GM19240 (cell line): ENCODE measurements around the gene BICC1.

Experiments
- DNase-seq: peaks from one replicate; pipeline ENCODE4 v3.0.0; 2011; ENCODE audit warnings: low spot score; ENCODE audit not compliant: insufficient read length

Gene BICC1

DNA sequence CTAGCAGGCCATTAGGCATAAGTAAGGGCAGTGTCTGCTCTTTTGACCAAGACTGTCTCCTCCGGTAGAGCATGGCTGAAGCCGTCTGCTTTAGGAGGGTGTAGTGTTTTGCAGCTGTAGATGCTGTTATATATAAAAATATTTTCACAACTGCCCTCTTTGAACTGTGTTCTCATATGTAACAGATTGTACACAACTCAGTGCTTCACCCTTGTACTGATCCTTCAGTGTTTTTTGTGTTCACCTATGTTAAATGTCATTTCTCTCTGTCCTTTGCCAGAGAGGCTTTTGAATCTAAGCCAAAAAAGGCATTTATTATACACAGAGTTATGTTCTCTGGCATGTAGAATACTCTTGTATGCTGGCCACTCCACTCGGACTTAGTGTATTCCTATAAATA lies 135.5 kb downstream of the BICC1 start:
- no peak for DNase-seq

DNA sequence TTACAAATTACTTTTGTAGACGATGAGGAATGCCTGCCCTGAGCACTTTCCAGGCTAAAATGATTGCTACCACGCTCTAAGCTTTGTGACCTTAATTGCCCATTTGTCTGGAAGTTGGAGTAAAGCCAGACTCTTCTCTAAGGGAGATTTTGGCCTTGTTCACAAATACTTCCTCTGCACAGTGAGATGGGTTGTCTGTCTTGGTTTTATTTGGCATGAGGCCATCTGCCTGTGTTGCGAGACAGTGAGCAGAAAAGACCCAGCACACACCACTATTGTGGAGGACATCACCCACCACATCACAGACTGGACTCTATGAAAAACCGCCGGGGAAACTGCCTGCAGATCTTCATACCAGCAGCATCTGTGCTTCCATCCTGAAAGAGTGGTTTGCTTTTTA lies 138.4 kb downstream of the BICC1 start:
- no peak for DNase-seq

GRCh38 chr10:58651742-58652141 lies 139.1 kb downstream of the BICC1 start:
- no peak for DNase-seq

DNA sequence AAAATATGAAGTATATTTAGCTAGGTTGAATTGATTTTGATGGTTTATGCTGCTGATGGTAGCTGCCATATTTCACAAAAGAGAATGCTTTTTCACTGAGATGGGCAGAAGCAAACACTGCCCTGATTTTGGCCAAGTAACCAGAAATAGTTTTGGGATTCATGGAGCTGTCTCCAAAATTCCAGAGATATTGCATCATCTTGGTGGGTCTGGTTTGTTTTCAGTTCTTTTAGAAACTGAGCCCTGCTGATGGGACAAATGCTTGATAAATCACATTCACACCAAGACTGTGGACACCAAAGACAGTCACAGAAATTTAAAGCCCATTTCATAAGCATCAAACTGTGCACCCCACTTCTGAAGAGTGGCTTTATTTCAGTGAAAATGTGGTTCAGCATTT lies 140.5 kb downstream of the BICC1 start:
- DNase-seq = no peak

DNA sequence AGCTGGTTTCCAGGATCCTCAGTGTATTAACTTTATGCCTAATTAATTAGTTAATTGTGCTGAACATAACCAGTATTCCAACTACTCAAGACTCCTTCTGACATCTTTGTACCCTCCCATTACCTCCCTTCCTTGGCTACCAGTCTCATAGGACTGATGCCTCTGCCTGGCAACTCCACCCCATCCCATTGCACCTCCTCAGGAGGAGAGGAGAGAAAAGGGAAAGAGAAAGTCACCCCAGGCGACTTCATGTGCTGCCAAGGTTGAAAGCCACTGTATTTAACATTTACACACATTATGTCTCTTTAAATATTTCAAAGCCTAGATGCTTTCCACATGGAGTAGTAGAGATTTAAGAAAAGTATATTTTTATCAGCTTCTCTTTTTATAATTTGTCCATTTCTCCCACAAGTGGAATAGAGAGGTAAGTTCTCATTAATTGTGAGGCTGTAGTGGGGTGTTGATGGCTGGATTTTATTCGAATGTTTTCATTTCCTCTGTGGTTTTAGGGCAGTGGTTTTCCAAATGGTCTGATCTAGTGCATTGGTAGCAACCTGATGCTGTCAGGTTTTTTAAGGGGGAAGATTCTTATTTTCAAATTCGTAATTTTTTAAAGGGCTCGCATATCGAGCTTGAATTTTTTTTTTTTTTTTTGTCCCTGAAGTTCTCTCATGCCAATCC lies 148.0 kb downstream of the BICC1 start:
- DNase-seq = no peak

GRCh38 chr10:58661336-58661735 lies 148.7 kb downstream of the BICC1 start:
- DNase-seq = no peak

DNA sequence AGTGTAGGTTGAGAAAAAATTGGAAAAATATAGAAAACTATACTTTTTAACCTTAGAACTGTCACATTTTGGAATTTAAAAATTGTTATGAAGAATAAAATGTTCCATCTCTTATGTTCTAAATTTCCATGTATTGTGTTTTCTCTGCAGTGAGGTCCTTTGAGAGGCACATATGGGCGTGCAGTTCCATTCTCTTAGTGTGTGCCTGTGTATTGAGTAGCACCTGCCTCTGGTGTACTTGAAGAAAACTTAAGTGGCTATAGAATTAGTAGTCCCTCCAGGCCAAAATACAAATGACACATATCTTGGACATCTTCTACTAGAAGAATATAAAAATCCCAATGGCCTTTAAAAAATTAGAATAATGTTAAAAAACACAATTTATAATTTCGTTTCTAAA lies 149.2 kb downstream of the BICC1 start:
- DNase-seq = no peak

GRCh38 chr10:58662314-58662713 lies 149.6 kb downstream of the BICC1 start:
- DNase-seq = no peak

- no peak for DNase-seq
These were observed 152.7 kb downstream of the BICC1 start for GRCh38 chr10:58665361-58665760.

DNA sequence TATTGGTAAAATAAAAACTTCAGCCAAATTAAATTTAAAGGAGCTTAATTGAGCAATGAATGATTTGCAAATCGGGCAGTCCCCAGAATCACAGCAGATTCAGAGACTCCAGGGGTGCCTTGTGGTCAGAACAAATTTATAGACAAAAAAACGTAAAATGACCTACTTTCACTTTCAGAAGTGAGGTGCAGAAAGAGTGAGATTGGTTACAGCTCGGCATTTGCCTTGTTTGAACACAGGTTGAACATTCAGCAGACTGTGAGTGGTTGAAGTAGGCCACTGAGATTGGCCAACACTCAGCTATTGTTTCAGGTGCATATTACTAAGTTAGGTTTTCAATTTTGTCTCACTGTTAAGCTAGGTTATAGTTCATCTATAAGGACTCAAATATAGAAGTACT lies 153.4 kb downstream of the BICC1 start:
- DNase-seq = no peak

DNA sequence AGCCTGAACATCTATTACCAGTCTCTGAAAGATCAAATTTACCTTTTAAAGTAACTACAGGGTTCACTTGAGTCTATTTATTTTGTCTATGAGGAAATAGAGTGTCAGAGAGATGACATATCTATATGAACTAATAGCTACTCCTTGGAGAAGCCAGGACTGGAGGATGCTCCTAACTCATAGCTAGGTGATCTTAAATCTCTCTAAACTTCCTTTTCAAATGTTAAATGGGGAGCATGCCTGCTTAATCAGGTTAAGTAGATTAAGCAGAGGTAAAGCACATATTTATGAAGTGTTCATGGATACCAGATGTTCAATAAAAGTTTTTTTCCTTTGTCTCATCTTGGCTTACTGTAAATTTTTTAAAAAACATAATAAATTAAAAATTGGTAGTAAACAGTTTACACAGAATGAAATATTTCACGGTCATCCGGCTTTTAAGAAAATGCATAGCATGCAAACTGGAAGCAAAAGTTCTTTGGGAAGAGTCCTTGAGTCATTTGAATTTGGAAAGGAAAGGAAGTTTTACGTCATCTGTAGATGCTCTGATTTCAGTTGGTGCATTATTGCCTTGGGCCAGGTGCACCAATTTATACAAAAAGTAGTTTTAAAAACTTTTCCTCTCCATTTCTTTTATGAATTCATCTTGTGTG lies 155.1 kb downstream of the BICC1 start:
- no peak for DNase-seq

- no peak for DNase-seq
These were observed 160.2 kb downstream of the BICC1 start for GRCh38 chr10:58672845-58673244.

DNA sequence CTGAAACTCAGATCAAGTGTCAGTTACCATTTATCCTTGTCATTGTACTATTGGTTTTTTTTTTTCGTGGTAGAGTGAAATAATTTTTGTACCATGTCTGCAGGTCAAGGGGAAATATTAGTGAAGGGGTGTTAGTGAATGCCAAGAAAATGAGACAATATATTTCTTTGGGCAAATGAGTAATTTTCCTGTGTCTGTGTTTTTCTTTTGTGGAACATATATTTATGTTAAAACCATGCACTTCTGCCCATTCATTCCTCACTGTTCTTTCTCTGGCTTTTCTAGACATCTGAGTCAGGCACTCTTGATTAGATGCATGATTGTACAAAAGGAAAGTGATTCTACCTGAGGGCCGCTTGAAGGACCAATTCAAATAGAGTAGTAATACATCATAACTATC lies 161.6 kb downstream of the BICC1 start:
- no peak for DNase-seq

- DNase-seq = no peak
These were observed 162.6 kb downstream of the BICC1 start for GRCh38 chr10:58675321-58675720.

DNA sequence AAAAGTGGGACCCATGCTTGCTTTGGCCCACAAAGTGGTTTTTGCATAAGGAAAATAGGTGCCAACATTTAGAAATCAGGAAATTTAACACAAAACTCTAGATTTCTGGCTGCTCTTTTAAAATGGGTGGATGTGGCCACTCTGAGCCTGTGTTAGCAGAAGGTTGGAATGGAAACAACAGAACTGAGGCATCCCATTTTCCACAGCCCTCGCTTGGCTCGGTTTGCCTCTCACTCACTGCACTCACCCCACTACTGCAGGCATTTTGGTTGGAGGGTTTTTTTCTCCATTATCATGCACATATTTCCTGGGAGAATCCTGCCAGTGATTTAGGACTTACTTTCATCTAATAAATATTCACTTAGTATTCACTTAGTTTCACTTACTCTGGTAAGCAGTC lies 178.9 kb downstream of the BICC1 start:
- no peak for DNase-seq

- DNase-seq = no peak
These were observed 181.2 kb downstream of the BICC1 start for GRCh38 chr10:58693919-58694318.

- DNase-seq = no peak
These were observed 182.3 kb downstream of the BICC1 start for GRCh38 chr10:58695022-58695421.

GRCh38 chr10:58696736-58697135 lies 184.1 kb downstream of the BICC1 start:
- DNase-seq = no peak

DNA sequence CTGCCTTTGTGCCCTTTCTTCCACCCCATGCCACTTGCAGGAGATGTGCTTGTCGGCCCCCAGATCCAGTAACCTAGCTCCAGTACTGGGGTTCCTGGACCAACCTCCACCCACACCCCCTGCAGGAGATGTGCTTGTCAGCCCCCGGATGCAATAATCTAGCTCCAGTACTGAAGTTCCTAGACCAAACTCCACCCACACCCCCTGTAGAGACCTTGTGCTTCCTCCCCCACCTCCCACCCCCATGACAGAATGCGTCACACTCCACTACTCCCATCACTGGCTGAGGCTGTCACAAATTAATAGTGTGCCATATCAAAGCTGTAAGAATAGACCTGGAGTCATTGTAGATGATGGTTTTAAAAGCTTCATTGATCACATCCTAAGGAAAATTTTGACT lies 185.0 kb downstream of the BICC1 start:
- no peak for DNase-seq

- DNase-seq = no peak
These were observed 186.2 kb downstream of the BICC1 start for GRCh38 chr10:58698777-58699356.

DNA sequence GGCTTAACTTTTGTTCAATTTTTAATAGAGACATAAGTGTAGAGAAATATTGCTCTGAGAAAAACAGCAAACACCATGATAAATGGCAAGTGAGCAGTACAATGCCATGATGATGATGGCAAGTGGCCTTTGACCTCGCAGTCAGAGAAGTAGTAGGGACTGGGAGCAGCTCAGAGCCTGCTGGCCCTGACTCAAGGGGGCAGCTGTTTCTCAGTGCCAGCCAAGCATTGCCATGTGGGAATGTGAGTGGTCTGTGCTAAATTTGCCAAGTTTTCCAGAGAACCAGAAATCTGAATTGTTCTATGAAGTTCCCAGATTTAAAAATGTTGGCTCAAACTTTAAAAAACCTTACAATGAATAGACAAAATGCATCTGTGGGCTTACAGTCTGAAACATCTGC lies 187.9 kb downstream of the BICC1 start:
- no peak for DNase-seq

- no peak for DNase-seq
These were observed 188.9 kb downstream of the BICC1 start for GRCh38 chr10:58701405-58702135.
